A673 (cell line): ENCODE data around the gene CCDC197.

Experiments used
- CTCF ChIP-seq: fragments of 300-800, 200-600 bp; sonication (generic); conservative IDR thresholded peaks from 2 replicates; pipeline ENCODE4 v1.5.1; 2017; ENCODE audit warnings: low read depth, mild to moderate bottlenecking, antibody characterized with exemption, low read length, moderate library complexity, mixed read lengths
- EZH2 ChIP-seq: fragments of 200-600 bp; sonication (generic); IDR thresholded peaks from 2 replicates; pipeline ENCODE4 v1.6.1; 2017; ENCODE audit warnings: borderline replicate concordance, low read depth, mild to moderate bottlenecking, mixed read lengths, antibody characterized with exemption, low read length; ENCODE audit not compliant: poor library complexity, severe bottlenecking

GRCh38 chr14:93976477-93977057 lies 20.5 kb upstream of the CCDC197 start, which contains the start of gene ASB2:
- TF ChIP-seq CTCF (no peak), EZH2 (no peak)
